ENCODE data around the gene ARID1B. TPM values are rescaled to one million over a fixed set of nuclear protein-coding genes. Genes with fewer than 3 reads are reported as not detected.

Gene ARID1B
- total and polyA plus RNA-seq, 2 of the 4 experiments (the other 2 are of a cell fraction), result 14.5 to 20.1 TPM

GRCh38 chr6:156867121-156867520 is 89.9 kb downstream of the ARID1B start:
- Histone ChIP-seq H3K4ac (ENCODE audit: low read depth, low read length) (no peak overlapping the region), H4K5ac (ENCODE audit: low read depth, low read length) (no peak overlapping the region), H3K9me3 (ENCODE audit: control insufficient read depth, insufficient read depth, low read length) (no peaks in the 10 kb centered on the region), H2BK15ac (ENCODE audit: low read depth, low read length) (no peak overlapping the region), H2AK9ac (replicated peaks; ENCODE audit: low read depth, low read length, poor library complexity) (no peak overlapping the region), H4K8ac (ENCODE audit: low read depth in 2 of 2, low read length in 2 of 2) (no peak overlapping the region), H3K27me3 (ENCODE audit: control insufficient read depth, insufficient read depth, low read length) (no peaks in the 10 kb centered on the region), H3K14ac (replicated peaks; ENCODE audit: low read depth, low read length) (no peak overlapping the region), H3K4me2 (ENCODE audit: low read depth, low read length) (peak overlapping the region; percentile 90), H2AK5ac (ENCODE audit: low read depth, low read length) (no peak overlapping the region), H3K9ac (ENCODE audit: low read depth, low read length) (no peak overlapping the region), H3K9me1 (ENCODE audit: insufficient read depth, low read length) (peaks cover 28% of the 10 kb centered on the region), H3K23ac (ENCODE audit: low read depth, low read length) (no peak overlapping the region), H2BK20ac (ENCODE audit: low read depth, low read length) (no peak overlapping the region), H4K20me1 (ENCODE audit: insufficient read depth, low read length) (peaks cover 73% of the 10 kb centered on the region), H3K4me1 (ENCODE audit: control insufficient read depth, insufficient read depth, low read length) (peaks cover 14% of the 10 kb centered on the region), H3K79me1 (ENCODE audit: low read depth in 1 of 2, low read length in 2 of 2) (peaks cover 41 to 67% of the 10 kb centered on the region in 2 experiments), H3K27ac (ENCODE audit: insufficient read depth, low read length) (peak overlapping the region; percentile 20; the same call in 1 of the 2 replicates), H3K4me3 (ENCODE audit: insufficient read depth, low read depth, low read length) (no peak overlapping the region), H2AFZ (replicated peaks; ENCODE audit: low read length, poor library complexity) (no peak overlapping the region), H3K18ac (ENCODE audit: low read depth, low read length) (no peak overlapping the region), H2BK120ac (ENCODE audit: low read depth, low read length) (no peak overlapping the region), H4K91ac (ENCODE audit: insufficient read depth, low read depth, low read length) (no peak overlapping the region), H3K36me3 (ENCODE audit: control insufficient read depth, insufficient read depth, low read length) (no peaks in the 10 kb centered on the region), H3K56ac (ENCODE audit: extremely low read depth, insufficient read depth, low read length) (no peak overlapping the region), H2BK5ac (ENCODE audit: low read depth, low read length, poor library complexity, severe bottlenecking) (peak overlapping the region; percentile 16)
- in situ Hi-C loops (cut with MboI; ENCODE audit: low sequenced_read_pairs), result no loop called here
- dilution Hi-C loops (cut with HindIII; ENCODE audit: low sequenced_read_pairs, unreplicated experiment), result no loop called here
- 60% methylated on average over 1 of the region's 2 CpGs; no CpG with 5 or more reads in 1 of the 2 experiments for WGBS, 2 experiments (ENCODE audit: extremely low coverage in 2 of 2, insufficient read length in 1 of 2)
- no TSS peak for BruUV-seq (replicated peaks)
- intact Hi-C loops (cut with micrococcal nuclease), result no loop called here
- ChIA-PET POLR2A (ENCODE audit: unreplicated experiment) (no interaction called here), CTCF (interaction anchor here (0.7 to 1.1 kb wide), 2 partner anchors 10 to 27 kb away, joined by 5 read pairs; no protein-coding TSS in a partner anchor)
- no peak for TF ChIP-seq MAZ (IDR thresholded peaks at IDR 0.05; ENCODE audit: borderline replicate concordance, low read depth, low read length)
- TF ChIP-seq MXI1 (IDR thresholded peaks at IDR 0.05; ENCODE audit: borderline replicate concordance, low read depth, low read length), result no peak
- no peak for TF ChIP-seq RAD21 (IDR thresholded peaks at IDR 0.05; ENCODE audit: low read length)
- no peak for TF ChIP-seq NFE2L2 (IDR thresholded peaks at IDR 0.05; ENCODE audit: low read depth, low read length)
- TF ChIP-seq SMC3 (IDR thresholded peaks at IDR 0.05; ENCODE audit: low read depth, low read length), result no peak
- TF ChIP-seq BHLHE40 (IDR thresholded peaks at IDR 0.05; ENCODE audit: low read depth, low read length), result no peak
- TF ChIP-seq CEBPB (IDR thresholded peaks at IDR 0.05; ENCODE audit: low read depth, low read length), result no peak
- TF ChIP-seq RCOR1 (IDR thresholded peaks at IDR 0.05; ENCODE audit: insufficient replicate concordance, low read length), result no peak
- TF ChIP-seq FOS (IDR thresholded peaks at IDR 0.05; ENCODE audit: low read depth, low read length), result no peak
- no peak for TF ChIP-seq ELK1 (IDR thresholded peaks at IDR 0.05; ENCODE audit: borderline replicate concordance, low read depth, low read length)
- no peak for TF ChIP-seq CTCF (conservative IDR thresholded peaks at IDR 0.05; ENCODE audit: low read depth, low read length)
- no peak for TF ChIP-seq RFX5 (IDR thresholded peaks at IDR 0.05; ENCODE audit: low read depth, low read length)
- no peak for TF ChIP-seq MAFK (IDR thresholded peaks at IDR 0.05; ENCODE audit: low read depth, low read length)
- no peak for TF ChIP-seq CHD1 (IDR thresholded peaks at IDR 0.05; ENCODE audit: low read depth, low read length)
- TF ChIP-seq USF2 (IDR thresholded peaks at IDR 0.05; ENCODE audit: low read depth, low read length), result no peak
- TF ChIP-seq POLR2A (IDR thresholded peaks at IDR 0.05; ENCODE audit: low read depth, low read length), result no peak
- ATAC-seq (ENCODE audit: low read depth), result no peak
- DNase-seq, result no peak

All from IMR-90 (cell line).